OCI-LY7 (cell line): ENCODE results near the gene CCDC71L. TPM values are rescaled to one million over a fixed set of nuclear protein-coding genes. Genes with fewer than 3 reads are reported as not detected.

Source experiments
- BruUV-seq: library from RNA; stranded (reverse); fragments of 400-500 nt; replicated peaks from 2 replicates; lab custom pipeline; 2021; lab: Mats Ljungman, UMichigan
- CTCF ChIA-PET: fragments of 300-600 bp; sonication (Branson Sonifier 250); formaldehyde crosslinking; loops from one replicate; lab custom pipeline; 2022; ENCODE audit warnings: antibody characterized with exemption; ENCODE audit not compliant: unreplicated experiment; lab: Charles Lee
- POLR2A ChIA-PET: fragments of 300-600 bp; sonication (Branson Sonifier 250); formaldehyde crosslinking; loops from one replicate; lab custom pipeline; 2022; ENCODE audit warnings: antibody characterized with exemption; lab: Charles Lee
- DNase-seq: peaks from one replicate; pipeline ENCODE4 v3.0.0-alpha.2; 2015; ENCODE audit warnings: low spot score
- H2AFZ ChIP-seq: fragments of 200-600 bp; sonication (generic), shearing (Covaris generic); 2 replicates; pipeline ENCODE4 v1.6.1; 2014; ENCODE audit warnings: mild to moderate bottlenecking, antibody characterized with exemption, low read length, moderate library complexity
- H3K27ac ChIP-seq: fragments of 200-600 bp; sonication (generic); 2 replicates; pipeline ENCODE4 v1.5.1; 2014; ENCODE audit warnings: mixed run types, low read depth, mild to moderate bottlenecking, moderate library complexity, low read length, inconsistent platforms; ENCODE audit not compliant: poor library complexity, severe bottlenecking
- H3K36me3 ChIP-seq: fragments of 200-600 bp; sonication (generic); 2 replicates; pipeline ENCODE4 v1.6.1; 2014; ENCODE audit warnings: mild to moderate bottlenecking, antibody characterized with exemption, low read length, moderate library complexity, mixed read lengths; ENCODE audit not compliant: insufficient read depth
- H3K4me1 ChIP-seq: fragments of 200-600 bp; sonication (generic); 2 replicates; pipeline ENCODE4 v1.5.1; 2014; ENCODE audit warnings: mild to moderate bottlenecking, low read length; ENCODE audit not compliant: insufficient read depth, poor library complexity, severe bottlenecking
- H3K4me2 ChIP-seq: fragments of 200-600 bp; sonication (generic); 2 replicates; pipeline ENCODE4 v1.6.1; 2014; ENCODE audit warnings: mild to moderate bottlenecking, low read length
- H3K4me3 ChIP-seq: fragments of 200-600 bp; sonication (generic); 2 replicates; pipeline ENCODE4 v1.5.1; 2014; ENCODE audit warnings: mild to moderate bottlenecking, low read depth, low read length; ENCODE audit not compliant: poor library complexity, severe bottlenecking
- H3K79me2 ChIP-seq: fragments of 200-600 bp; sonication (generic); 2 replicates; pipeline ENCODE4 v1.6.1; 2016; ENCODE audit warnings: low read depth, mild to moderate bottlenecking, low read length, moderate library complexity, mixed read lengths; ENCODE audit not compliant: insufficient read depth
- H3K9me2 ChIP-seq: fragments of 200-600 bp; sonication (generic); 2 replicates; pipeline ENCODE4 v1.6.1; 2016; ENCODE audit warnings: mild to moderate bottlenecking, low read length, mixed read lengths; ENCODE audit not compliant: insufficient read depth
- H3K9me3 ChIP-seq: fragments of 200-600 bp; sonication (generic); 2 replicates; pipeline ENCODE4 v1.6.1; 2014; ENCODE audit warnings: mild to moderate bottlenecking, mixed run types, low read length, mixed read lengths
- H4K20me1 ChIP-seq: fragments of 200-600 bp; sonication (generic); 2 replicates; pipeline ENCODE4 v1.6.1; 2014; ENCODE audit warnings: mild to moderate bottlenecking, antibody characterized with exemption, low read length, moderate library complexity, mixed read lengths; ENCODE audit not compliant: insufficient read depth
- CTCF ChIP-seq: fragments of 200-600 bp; sonication (generic); conservative IDR thresholded peaks from 2 replicates; pipeline ENCODE4 v1.5.1; 2014; ENCODE audit warnings: mild to moderate bottlenecking, antibody characterized with exemption, low read length, moderate library complexity, mixed read lengths
- EZH2phosphoT487 ChIP-seq: fragments of 200-600 bp; sonication (generic); IDR thresholded peaks from 2 replicates; pipeline ENCODE4 v1.6.1; 2018; ENCODE audit warnings: low read depth, borderline replicate concordance, mild to moderate bottlenecking, mixed run types, antibody characterized with exemption, low read length, moderate library complexity, mixed read lengths
- intact Hi-C: fragments of 100-400 bp; cut with micrococcal nuclease; formaldehyde crosslinking; loops from one replicate; pipeline ENCODE4 v1.10.0; 2022; ENCODE audit not compliant: unreplicated experiment
- total RNA-seq, 2 experiments: library from RNA; depleted of rRNA in 1 of 2; stranded (reverse); fragments of >200 nt in 1 of 2; shearing (Covaris generic) in 1 of 2; gene quantifications; 2 replicates each; pipeline ENCODE4 v1.2.3, GENCODE V29; 2014 to 2022

Gene CCDC71L
- total RNA-seq, 2 experiments from 2014 or later, result 18.5 to 20.5 TPM

GRCh38 chr7:106611911-106612310 is 49.0 kb downstream of the CCDC71L start:
- Histone ChIP-seq H3K36me3 (no peaks in the 10 kb centered on the region), H4K20me1 (no peaks in the 10 kb centered on the region), H3K9me3 (no peaks in the 10 kb centered on the region), H2AFZ (no peak overlapping the region), H3K4me3 (no peak overlapping the region), H3K4me1 (no peaks in the 10 kb centered on the region), H3K4me2 (no peak overlapping the region), H3K9me2 (no peaks in the 10 kb centered on the region), H3K79me2 (no peaks in the 10 kb centered on the region), H3K27ac (no peak overlapping the region)
- ChIA-PET POLR2A (interaction anchor here (1.2 to 1.3 kb wide), 2 partner anchors 12 to 46 kb away, joined by 3 read pairs; no protein-coding TSS in a partner anchor), CTCF (no interaction called here)
- intact Hi-C loops, result no loop called here
- no TSS peak for BruUV-seq
- TF ChIP-seq EZH2phosphoT487, result no peak
- TF ChIP-seq CTCF, result no peak
- DNase-seq, result no peak

GRCh38 chr7:106610996-106611886 is 49.7 kb downstream of the CCDC71L start:
- H3K4me1 ChIP-seq, result no peaks in the 10 kb centered on the region
- intact Hi-C loops, result no loop called here
- ChIA-PET POLR2A (interaction anchor here (0.6 to 1.2 kb wide), 2 partner anchors 12 to 93 kb away, joined by 3 read pairs; no protein-coding TSS in a partner anchor), CTCF (no interaction called here)
- no peak overlapping the region for H2AFZ ChIP-seq
- no peak overlapping the region for H3K27ac ChIP-seq
- no peaks in the 10 kb centered on the region for H3K79me2 ChIP-seq
- TF ChIP-seq CTCF, result no peak
- no peak for TF ChIP-seq EZH2phosphoT487
- DNase-seq, result no peak
- no peaks in the 10 kb centered on the region for H4K20me1 ChIP-seq
- H3K36me3 ChIP-seq, result no peaks in the 10 kb centered on the region
- H3K9me3 ChIP-seq, result no peaks in the 10 kb centered on the region
- no peak overlapping the region for H3K4me2 ChIP-seq
- H3K4me3 ChIP-seq, result no peak overlapping the region
- BruUV-seq, result no TSS peak
- no peaks in the 10 kb centered on the region for H3K9me2 ChIP-seq

- BruUV-seq, result no TSS peak
- no peak for DNase-seq
- no peaks in the 10 kb centered on the region for H3K79me2 ChIP-seq
- no peaks in the 10 kb centered on the region for H3K36me3 ChIP-seq
- H3K4me2 ChIP-seq, result no peak overlapping the region
- H3K9me3 ChIP-seq, result no peaks in the 10 kb centered on the region
- no peaks in the 10 kb centered on the region for H4K20me1 ChIP-seq
- no peak overlapping the region for H2AFZ ChIP-seq
- ChIA-PET POLR2A (no interaction called here), CTCF (no interaction called here)
- no peaks in the 10 kb centered on the region for H3K9me2 ChIP-seq
- intact Hi-C loops, result no loop called here
- no peak overlapping the region for H3K4me3 ChIP-seq
- TF ChIP-seq CTCF (no peak), EZH2phosphoT487 (no peak)
- no peak overlapping the region for H3K27ac ChIP-seq
- no peaks in the 10 kb centered on the region for H3K4me1 ChIP-seq
Observed at GRCh38 chr7:106609416-106609815, 51.5 kb downstream of the CCDC71L start.
